Measurements from ENCODE around the gene PTGES.

The PTGES gene

GRCh38 chr9:129749575-129749974 is 3.3 kb downstream of the PTGES start:
- no peak for TF ChIP-seq TAF1 (IDR thresholded peaks at IDR 0.05; ENCODE audit: borderline replicate concordance, insufficient read depth, low read length)
- no peak for TF ChIP-seq FOXP2 (optimal IDR thresholded peaks at IDR 0.05; ENCODE audit: borderline replicate concordance, extremely low read depth, extremely low read length, insufficient read depth)
- TF ChIP-seq SIN3A (IDR thresholded peaks at IDR 0.05; ENCODE audit: borderline replicate concordance, insufficient read depth, low read length), result no peak
- TF ChIP-seq POLR2AphosphoS5 (IDR thresholded peaks at IDR 0.05; ENCODE audit: low read depth, low read length), result no peak
- TF ChIP-seq, protein P1, sequence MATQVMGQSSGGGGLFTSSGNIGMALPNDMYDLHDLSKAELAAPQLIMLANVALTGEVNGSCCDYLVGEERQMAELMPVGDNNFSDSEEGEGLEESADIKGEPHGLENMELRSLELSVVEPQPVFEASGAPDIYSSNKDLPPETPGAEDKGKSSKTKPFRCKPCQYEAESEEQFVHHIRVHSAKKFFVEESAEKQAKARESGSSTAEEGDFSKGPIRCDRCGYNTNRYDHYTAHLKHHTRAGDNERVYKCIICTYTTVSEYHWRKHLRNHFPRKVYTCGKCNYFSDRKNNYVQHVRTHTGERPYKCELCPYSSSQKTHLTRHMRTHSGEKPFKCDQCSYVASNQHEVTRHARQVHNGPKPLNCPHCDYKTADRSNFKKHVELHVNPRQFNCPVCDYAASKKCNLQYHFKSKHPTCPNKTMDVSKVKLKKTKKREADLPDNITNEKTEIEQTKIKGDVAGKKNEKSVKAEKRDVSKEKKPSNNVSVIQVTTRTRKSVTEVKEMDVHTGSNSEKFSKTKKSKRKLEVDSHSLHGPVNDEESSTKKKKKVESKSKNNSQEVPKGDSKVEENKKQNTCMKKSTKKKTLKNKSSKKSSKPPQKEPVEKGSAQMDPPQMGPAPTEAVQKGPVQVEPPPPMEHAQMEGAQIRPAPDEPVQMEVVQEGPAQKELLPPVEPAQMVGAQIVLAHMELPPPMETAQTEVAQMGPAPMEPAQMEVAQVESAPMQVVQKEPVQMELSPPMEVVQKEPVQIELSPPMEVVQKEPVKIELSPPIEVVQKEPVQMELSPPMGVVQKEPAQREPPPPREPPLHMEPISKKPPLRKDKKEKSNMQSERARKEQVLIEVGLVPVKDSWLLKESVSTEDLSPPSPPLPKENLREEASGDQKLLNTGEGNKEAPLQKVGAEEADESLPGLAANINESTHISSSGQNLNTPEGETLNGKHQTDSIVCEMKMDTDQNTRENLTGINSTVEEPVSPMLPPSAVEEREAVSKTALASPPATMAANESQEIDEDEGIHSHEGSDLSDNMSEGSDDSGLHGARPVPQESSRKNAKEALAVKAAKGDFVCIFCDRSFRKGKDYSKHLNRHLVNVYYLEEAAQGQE (IDR thresholded peaks at IDR 0.05; ENCODE audit: insufficient read depth in 1 of 2, low read depth in 2 of 2, low read length in 2 of 2), result no peak

- TF ChIP-seq POLR2AphosphoS5 (IDR thresholded peaks at IDR 0.05; ENCODE audit: low read depth, low read length), result no peak
- no peak for TF ChIP-seq SIN3A (IDR thresholded peaks at IDR 0.05; ENCODE audit: borderline replicate concordance, insufficient read depth, low read length)
- TF ChIP-seq FOXP2 (optimal IDR thresholded peaks at IDR 0.05; ENCODE audit: borderline replicate concordance, extremely low read depth, extremely low read length, insufficient read depth), result no peak
- TF ChIP-seq, protein P1 (IDR thresholded peaks at IDR 0.05; ENCODE audit: insufficient read depth in 1 of 2, low read depth in 2 of 2, low read length in 2 of 2), result no peak
- no peak for TF ChIP-seq TAF1 (IDR thresholded peaks at IDR 0.05; ENCODE audit: borderline replicate concordance, insufficient read depth, low read length)
Observed at GRCh38 chr9:129748249-129748648, 4.6 kb downstream of the PTGES start.

- no peak for TF ChIP-seq SIN3A (IDR thresholded peaks at IDR 0.05; ENCODE audit: borderline replicate concordance, insufficient read depth, low read length)
- TF ChIP-seq, protein P1 (IDR thresholded peaks at IDR 0.05; ENCODE audit: insufficient read depth in 1 of 2, low read depth in 2 of 2, low read length in 2 of 2), result no peak
- TF ChIP-seq TAF1 (IDR thresholded peaks at IDR 0.05; ENCODE audit: borderline replicate concordance, insufficient read depth, low read length), result no peak
- TF ChIP-seq FOXP2 (optimal IDR thresholded peaks at IDR 0.05; ENCODE audit: borderline replicate concordance, extremely low read depth, extremely low read length, insufficient read depth), result no peak
- TF ChIP-seq POLR2AphosphoS5 (IDR thresholded peaks at IDR 0.05; ENCODE audit: low read depth, low read length), result no peak
Observed at GRCh38 chr9:129746092-129746777, 6.6 kb downstream of the PTGES start.

- TF ChIP-seq FOXP2 (optimal IDR thresholded peaks at IDR 0.05; ENCODE audit: borderline replicate concordance, extremely low read depth, extremely low read length, insufficient read depth) (no peak), SIN3A (IDR thresholded peaks at IDR 0.05; ENCODE audit: borderline replicate concordance, insufficient read depth, low read length) (no peak), POLR2AphosphoS5 (IDR thresholded peaks at IDR 0.05; ENCODE audit: low read depth, low read length) (no peak), TAF1 (IDR thresholded peaks at IDR 0.05; ENCODE audit: borderline replicate concordance, insufficient read depth, low read length) (no peak)
- TF ChIP-seq, protein P1 (IDR thresholded peaks at IDR 0.05; ENCODE audit: insufficient read depth in 1 of 2, low read depth in 2 of 2, low read length in 2 of 2), result no peak
Observed at GRCh38 chr9:129745200-129745599, 7.6 kb downstream of the PTGES start.

Data from PFSK-1 (cell line).